ENCODE measurements around the gene EPGN.

DNA sequence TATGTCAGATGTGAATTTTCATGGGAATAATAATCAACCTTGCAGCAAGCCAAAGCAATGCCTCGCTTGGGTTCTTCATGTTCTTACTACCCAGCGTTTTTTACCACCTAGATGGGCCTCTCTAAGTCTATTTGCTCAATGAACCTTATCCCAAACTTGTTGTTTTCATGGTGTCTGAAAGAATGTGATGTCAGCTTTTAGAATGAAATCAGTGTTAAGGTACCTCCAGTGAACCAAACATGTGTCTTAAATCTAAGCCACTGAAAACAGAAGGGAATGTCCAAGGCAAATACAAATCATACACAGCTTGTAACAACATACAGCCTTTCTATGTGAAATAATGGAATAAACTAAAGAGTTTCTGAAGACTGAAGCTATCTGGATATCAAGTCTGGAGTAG lies 6.7 kb downstream of the EPGN start:
- TF ChIP-seq CTCF (IDR thresholded peaks at IDR 0.05) (no peak), POLR2A (IDR thresholded peaks at IDR 0.05) (no peak), POLR2AphosphoS5 (IDR thresholded peaks at IDR 0.05; ENCODE audit: insufficient read depth in 1 of 2, low read depth in 1 of 2) (no peak)

All from vagina (tissue), 2 donors.